Activated CD4-positive, CD25-positive, alpha-beta regulatory T cell treated with anti-CD3 and anti-CD28 coated beads, Interleukin-2, amount 50 U/mL, for 16 hours (primary cell): Measurements from ENCODE around the gene KRTAP10-4.
"Not testable (repeated sequence)": the region's sequence is repeated elsewhere in the genome, so short reads cannot be mapped to it uniquely, and the experiment has no call there.

ENCODE experiments used
- DNase-seq: peaks from one replicate; pipeline ENCODE4 v3.0.0-alpha.2; 2020; ENCODE audit warnings: low read depth, low spot score

The KRTAP10-4 gene

GRCh38 chr21:44579056-44579832, 5.7 kb downstream of the KRTAP10-4 start:
- no peak for DNase-seq

GRCh38 chr21:44579833-44580144, 6.3 kb downstream of the KRTAP10-4 start:
- DNase-seq, result no peak

- not testable (repeated sequence) for DNase-seq
Measured at GRCh38 chr21:44580231-44580821, 6.8 kb downstream of the KRTAP10-4 start, which contains the start of gene KRTAP10-5. Gene KRTAP10-5, minus strand, starts transcription at chr21:44580604. Its CDS starts 26 bp downstream, at chr21:44580578.

GRCh38 chr21:44581158-44581557, 7.6 kb downstream of the KRTAP10-4 start:
- no peak for DNase-seq

GRCh38 chr21:44582055-44582454, 8.5 kb downstream of the KRTAP10-4 start:
- DNase-seq, result no peak

GRCh38 chr21:44583089-44583799, 9.7 kb downstream of the KRTAP10-4 start:
- DNase-seq, result no peak

GRCh38 chr21:44583800-44584147, 10.2 kb downstream of the KRTAP10-4 start:
- DNase-seq, result no peak

GRCh38 chr21:44585892-44586291, 12.4 kb downstream of the KRTAP10-4 start:
- no peak for DNase-seq

GRCh38 chr21:44589094-44589493, 15.6 kb downstream of the KRTAP10-4 start:
- no peak for DNase-seq

- DNase-seq, result no peak
Measured at GRCh38 chr21:44589586-44590305, 16.2 kb downstream of the KRTAP10-4 start.

GRCh38 chr21:44590311-44590721, 16.8 kb downstream of the KRTAP10-4 start:
- no peak for DNase-seq

- not testable (repeated sequence) for DNase-seq
Measured at GRCh38 chr21:44590897-44591800, 17.6 kb downstream of the KRTAP10-4 start.

- DNase-seq, result not testable (repeated sequence)
Measured at GRCh38 chr21:44591801-44592130, 18.2 kb downstream of the KRTAP10-4 start.

GRCh38 chr21:44592446-44593311, 19.1 kb downstream of the KRTAP10-4 start, which contains the start of gene KRTAP10-6:
Gene KRTAP10-6, minus strand, starts transcription at chr21:44592505. Its CDS starts 21 bp downstream, at chr21:44592484.
- DNase-seq, result no peak

GRCh38 chr21:44593598-44594405, 20.3 kb downstream of the KRTAP10-4 start:
- DNase-seq, result no peak

- DNase-seq, result no peak
Measured at GRCh38 chr21:44594406-44594916, 20.9 kb downstream of the KRTAP10-4 start.

GRCh38 chr21:44595524-44595923, 22.0 kb downstream of the KRTAP10-4 start:
- DNase-seq, result no peak

- no peak for DNase-seq
Measured at GRCh38 chr21:44596068-44596725, 22.7 kb downstream of the KRTAP10-4 start.
